ENCODE measurements around the gene ZNF516. TPM values are rescaled to one million over a fixed set of nuclear protein-coding genes. Genes with fewer than 3 reads are reported as not detected.

Gene ZNF516
- polyA plus RNA-seq, 2 of the 4 experiments (the other 2 are of a cell fraction) = 3.9 to 4.9 TPM

GRCh38 chr18:76401498-76401897 is 93.5 kb downstream of the ZNF516 start:
- TF ChIP-seq NFE2L2 (conservative IDR thresholded peaks at IDR 0.05; ENCODE audit: low read length) (no peak), KDM5A (IDR thresholded peaks at IDR 0.05) (no peak), RAD21 (conservative IDR thresholded peaks at IDR 0.05 in 1 of 2, IDR thresholded peaks at IDR 0.05 in 1 of 2) (no peak), NPAS2 (CRISPR knock-in tag; IDR thresholded peaks at IDR 0.05; ENCODE audit: borderline replicate concordance) (no peak)
- H3K4me1 ChIP-seq = no peaks in the 10 kb centered on the region
- FAIRE-seq = no peak
- no peak for ATAC-seq
- CTCF ChIA-PET = interaction anchor here (1.0 to 8.1 kb wide), 3 partner anchors 15 to 309 kb away, joined by 3 to 101 read pairs (median 92); no protein-coding TSS in a partner anchor
- no peak overlapping the region for H3K27ac ChIP-seq
- H3K4me2 ChIP-seq = no peak overlapping the region
- no peak for DNase-seq (ENCODE audit: low read depth in 1 of 2, low spot score in 1 of 2)
- H3K9me3 ChIP-seq = no peaks in the 10 kb centered on the region
- no peak overlapping the region for H3K4me3 ChIP-seq
- POLR2A ChIA-PET = no interaction called here
- WGBS (ENCODE audit: missing lambda C conversion rate) = 81% methylated on average over 23 of the region's 25 CpGs

DNA sequence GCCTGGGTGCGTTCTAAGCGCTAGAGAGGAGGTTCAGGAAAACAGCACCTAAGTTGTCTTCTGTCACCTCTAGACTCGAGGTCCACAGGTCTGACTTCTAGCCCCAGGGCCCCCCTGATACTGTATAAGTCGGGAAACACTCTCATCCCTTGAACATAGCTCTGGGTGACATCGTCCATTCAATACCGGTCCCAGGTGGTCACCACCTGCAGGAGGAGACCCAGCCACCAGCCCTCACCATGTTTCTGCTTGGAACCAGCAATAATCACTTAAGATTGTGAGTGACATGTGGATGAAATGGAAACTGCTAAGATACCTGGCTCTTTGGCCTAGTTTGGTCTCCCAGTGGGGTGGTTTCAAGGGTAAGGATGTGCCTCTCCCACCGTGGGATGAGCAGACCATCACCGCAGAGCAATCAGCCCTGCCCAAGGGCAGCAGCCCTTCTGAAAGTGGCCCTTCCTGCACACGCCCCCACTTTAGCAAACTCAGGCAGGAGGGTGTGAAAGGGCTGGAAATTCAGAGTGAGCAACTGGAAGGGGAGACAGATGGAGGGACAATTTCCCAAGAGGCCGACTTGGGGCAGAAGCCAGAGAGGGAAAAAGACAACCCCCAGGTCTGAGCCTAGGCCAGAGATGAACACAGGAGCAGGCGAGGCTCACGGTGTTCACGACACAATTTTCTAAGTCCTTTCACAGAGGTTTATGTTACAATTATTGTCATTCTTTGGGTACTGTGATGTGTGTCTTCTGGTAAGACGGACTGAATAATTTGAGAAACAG is 95.2 kb downstream of the ZNF516 start:
- 84% methylated on average over 13 of the region's 14 CpGs for WGBS (ENCODE audit: missing lambda C conversion rate)
- ATAC-seq = peak; percentile 31 to 38; a peak in 1 of 6 replicates
- H3K4me2 ChIP-seq = no peak overlapping the region
- ChIA-PET POLR2A (interaction anchor here (1.4 kb wide), 1 partner anchor 310 kb away, joined by 4 read pairs; no protein-coding TSS in a partner anchor), CTCF (interaction anchor here (0.6 to 8.1 kb wide), 31 partner anchors 8 to 409 kb away, joined by 3 to 101 read pairs (median 4); no protein-coding TSS in a partner anchor)
- H3K4me1 ChIP-seq = no peaks in the 10 kb centered on the region
- FAIRE-seq = no peak
- TF ChIP-seq JUN (IDR thresholded peaks at IDR 0.05) (no peak), MAZ (IDR thresholded peaks at IDR 0.05; ENCODE audit: borderline replicate concordance, low read depth, low read length) (no peak), EHMT2 (IDR thresholded peaks at IDR 0.05; ENCODE audit: low read depth) (no peak), HDAC2 (IDR thresholded peaks at IDR 0.05) (no peak), NPAS2 (CRISPR knock-in tag; IDR thresholded peaks at IDR 0.05; ENCODE audit: borderline replicate concordance) (no peak), HEYL (CRISPR knock-in tag; IDR thresholded peaks at IDR 0.05) (no peak), EHF (CRISPR knock-in tag; IDR thresholded peaks at IDR 0.05) (no peak)
- TF ChIP-seq, protein P1, sequence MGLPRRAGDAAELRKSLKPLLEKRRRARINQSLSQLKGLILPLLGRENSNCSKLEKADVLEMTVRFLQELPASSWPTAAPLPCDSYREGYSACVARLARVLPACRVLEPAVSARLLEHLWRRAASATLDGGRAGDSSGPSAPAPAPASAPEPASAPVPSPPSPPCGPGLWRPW (IDR thresholded peaks at IDR 0.05) = no peak
- DNase-seq (ENCODE audit: low read depth in 1 of 2, low spot score in 1 of 2) = no peak
- no peak overlapping the region for H3K4me3 ChIP-seq
- no peaks in the 10 kb centered on the region for H3K9me3 ChIP-seq
- H3K27ac ChIP-seq = no peak overlapping the region

DNA sequence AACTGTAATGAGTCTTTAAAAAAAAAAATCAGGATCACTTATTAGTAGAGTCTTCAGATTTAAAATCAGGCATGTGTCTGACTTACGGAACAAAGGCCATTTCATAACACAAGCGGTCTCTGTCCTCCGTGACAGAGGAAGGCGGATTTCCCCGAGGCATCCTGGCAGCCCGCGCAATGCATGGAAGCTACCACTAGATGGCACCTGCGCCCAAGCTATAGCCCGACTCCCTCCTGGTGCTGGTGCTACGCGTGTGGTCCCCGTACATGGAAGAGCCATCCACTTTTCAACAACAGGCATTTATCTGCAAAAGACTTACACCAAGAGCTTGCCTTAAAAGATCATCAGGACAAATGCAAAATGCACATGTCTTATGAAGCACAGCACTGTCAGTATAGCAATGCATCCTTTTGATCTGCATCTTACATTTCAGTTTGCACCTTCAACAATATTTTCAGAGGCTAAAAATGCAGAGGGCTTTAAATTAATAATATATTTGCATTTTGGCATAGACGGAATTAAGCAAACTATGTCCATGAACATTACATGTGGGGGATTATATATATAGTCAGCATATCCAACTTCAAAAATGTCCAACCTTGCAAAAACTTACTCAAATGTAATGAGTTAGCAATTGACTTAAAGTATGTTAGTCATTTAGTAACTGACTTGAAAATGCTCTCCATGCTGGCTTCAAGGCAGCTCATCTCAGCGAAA is 96.0 kb downstream of the ZNF516 start:
- ChIA-PET CTCF (interaction anchor here (0.5 to 8.1 kb wide), 40 partner anchors 9 to 409 kb away, joined by 3 to 101 read pairs (median 3); no protein-coding TSS in a partner anchor), POLR2A (interaction anchor here (1.4 kb wide), 1 partner anchor 311 kb away, joined by 4 read pairs; no protein-coding TSS in a partner anchor)
- no peaks in the 10 kb centered on the region for H3K4me1 ChIP-seq
- H3K4me3 ChIP-seq = no peak overlapping the region
- no peak overlapping the region for H3K27ac ChIP-seq
- FAIRE-seq (no peak), DNase-seq (ENCODE audit: low read depth in 1 of 2, low spot score in 1 of 2) (peak; percentile 50 to 77), ATAC-seq (peak; percentile 84 to 92)
- TF ChIP-seq, protein P2, sequence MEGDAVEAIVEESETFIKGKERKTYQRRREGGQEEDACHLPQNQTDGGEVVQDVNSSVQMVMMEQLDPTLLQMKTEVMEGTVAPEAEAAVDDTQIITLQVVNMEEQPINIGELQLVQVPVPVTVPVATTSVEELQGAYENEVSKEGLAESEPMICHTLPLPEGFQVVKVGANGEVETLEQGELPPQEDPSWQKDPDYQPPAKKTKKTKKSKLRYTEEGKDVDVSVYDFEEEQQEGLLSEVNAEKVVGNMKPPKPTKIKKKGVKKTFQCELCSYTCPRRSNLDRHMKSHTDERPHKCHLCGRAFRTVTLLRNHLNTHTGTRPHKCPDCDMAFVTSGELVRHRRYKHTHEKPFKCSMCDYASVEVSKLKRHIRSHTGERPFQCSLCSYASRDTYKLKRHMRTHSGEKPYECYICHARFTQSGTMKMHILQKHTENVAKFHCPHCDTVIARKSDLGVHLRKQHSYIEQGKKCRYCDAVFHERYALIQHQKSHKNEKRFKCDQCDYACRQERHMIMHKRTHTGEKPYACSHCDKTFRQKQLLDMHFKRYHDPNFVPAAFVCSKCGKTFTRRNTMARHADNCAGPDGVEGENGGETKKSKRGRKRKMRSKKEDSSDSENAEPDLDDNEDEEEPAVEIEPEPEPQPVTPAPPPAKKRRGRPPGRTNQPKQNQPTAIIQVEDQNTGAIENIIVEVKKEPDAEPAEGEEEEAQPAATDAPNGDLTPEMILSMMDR (IDR thresholded peaks at IDR 0.05) = peak; percentile 82
- TF ChIP-seq NFE2L2 (conservative IDR thresholded peaks at IDR 0.05; ENCODE audit: low read length) (no peak), RCOR1 (IDR thresholded peaks at IDR 0.05; ENCODE audit: low read depth, low read length) (no peak), GATA3 (IDR thresholded peaks at IDR 0.05; ENCODE audit: borderline replicate concordance) (no peak), MAFK (IDR thresholded peaks at IDR 0.05; ENCODE audit: partially characterized antibody) (peak; percentile 44), HDAC2 (IDR thresholded peaks at IDR 0.05) (no peak), HOXB13 (CRISPR knock-in tag; IDR thresholded peaks at IDR 0.05; ENCODE audit: low read depth) (no peak), NR3C1 (IDR thresholded peaks at IDR 0.05) (no peak), KDM1A (IDR thresholded peaks at IDR 0.05; ENCODE audit: low read depth) (no peak), SREBF2 (IDR thresholded peaks at IDR 0.05) (no peak), EHMT2 (IDR thresholded peaks at IDR 0.05; ENCODE audit: low read depth) (no peak), RFX5 (IDR thresholded peaks at IDR 0.05) (no peak), SMC3 (IDR thresholded peaks at IDR 0.05) (peak; percentile 76), RAD21 (conservative IDR thresholded peaks at IDR 0.05 in 1 of 2, IDR thresholded peaks at IDR 0.05 in 1 of 2) (peak; percentile 87 to 90), REST (IDR thresholded peaks at IDR 0.05) (no peak)
- TF ChIP-seq, protein P3, sequence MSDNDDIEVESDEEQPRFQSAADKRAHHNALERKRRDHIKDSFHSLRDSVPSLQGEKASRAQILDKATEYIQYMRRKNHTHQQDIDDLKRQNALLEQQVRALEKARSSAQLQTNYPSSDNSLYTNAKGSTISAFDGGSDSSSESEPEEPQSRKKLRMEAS (IDR thresholded peaks at IDR 0.05) = no peak
- TF ChIP-seq, protein P4, sequence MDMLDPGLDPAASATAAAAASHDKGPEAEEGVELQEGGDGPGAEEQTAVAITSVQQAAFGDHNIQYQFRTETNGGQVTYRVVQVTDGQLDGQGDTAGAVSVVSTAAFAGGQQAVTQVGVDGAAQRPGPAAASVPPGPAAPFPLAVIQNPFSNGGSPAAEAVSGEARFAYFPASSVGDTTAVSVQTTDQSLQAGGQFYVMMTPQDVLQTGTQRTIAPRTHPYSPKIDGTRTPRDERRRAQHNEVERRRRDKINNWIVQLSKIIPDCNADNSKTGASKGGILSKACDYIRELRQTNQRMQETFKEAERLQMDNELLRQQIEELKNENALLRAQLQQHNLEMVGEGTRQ (IDR thresholded peaks at IDR 0.05) = no peak
- no peaks in the 10 kb centered on the region for H3K9me3 ChIP-seq
- WGBS (ENCODE audit: missing lambda C conversion rate) = 9% methylated on average over 14 of the region's 14 CpGs
- H3K4me2 ChIP-seq = no peak overlapping the region

All from A549 (cell line).